CD4-positive, alpha-beta T cell (primary cell): ENCODE measurements around the gene RAPGEF5. TPM values are rescaled to one million over a fixed set of nuclear protein-coding genes. Genes with fewer than 3 reads are reported as not detected.

ENCODE experiments used
- ATAC-seq: fragments of 200-7000 bp; cut with Tn5 transposase; one replicate; pipeline ENCODE4 v1.10.0; 2022; ENCODE audit warnings: mild to moderate bottlenecking; ENCODE audit not compliant: poor library complexity
- CTCF ChIA-PET: fragments of 350-600 bp; sonication (Branson Sonifier 250); formaldehyde crosslinking; loops from one replicate; lab custom pipeline; 2021; ENCODE audit warnings: antibody characterized with exemption, inconsistent platforms; lab: Charles Lee
- POLR2A ChIA-PET: fragments of 350-600 bp; sonication (Branson Sonifier 250); formaldehyde crosslinking; loops from one replicate; lab custom pipeline; 2021; ENCODE audit warnings: antibody characterized with exemption, inconsistent platforms; lab: Charles Lee
- DNase-seq, 14 experiments: peaks; one replicate each; pipeline ENCODE4 v3.0.0-alpha.2; 2013 to 2020; ENCODE audit warnings: mixed read lengths in 2 of 14
- H3K27ac ChIP-seq, 2 donors: one replicate each; pipeline versions ENCODE4 v1.5.1 to v1.7.0; 2013; ENCODE audit warnings: low read length in 2 of 2, low read depth in 1 of 2, mild to moderate bottlenecking in 1 of 2
- H3K27me3 ChIP-seq, 2 experiments: 1 replicate in 1 of 2; 2 replicates in 1 of 2; pipeline versions ENCODE4 v1.6.1 to v1.7.0; 2013; ENCODE audit warnings: low read length in 2 of 2, control low read depth in 1 of 2, mild to moderate bottlenecking in 1 of 2, moderate library complexity in 1 of 2; ENCODE audit not compliant: insufficient read depth in 2 of 2, control insufficient read depth in 1 of 2
- H3K36me3 ChIP-seq: one replicate; pipeline ENCODE4 v1.6.1; 2013; ENCODE audit warnings: low read length, control low read depth; ENCODE audit not compliant: insufficient read depth
- H3K4me1 ChIP-seq: one replicate; pipeline ENCODE4 v1.6.1; 2013; ENCODE audit warnings: low read length, control low read depth; ENCODE audit not compliant: insufficient read depth
- H3K4me3 ChIP-seq: one replicate; pipeline ENCODE4 v1.5.1; 2013; ENCODE audit warnings: mild to moderate bottlenecking, low read length, moderate library complexity
- H3K9me3 ChIP-seq, 2 experiments: 1 replicate in 1 of 2; 2 replicates in 1 of 2; pipeline versions ENCODE4 v1.6.1 to v1.7.0; 2013; ENCODE audit warnings: low read length in 2 of 2, mild to moderate bottlenecking in 2 of 2, control low read depth in 1 of 2, moderate library complexity in 1 of 2; ENCODE audit not compliant: control insufficient read depth in 1 of 2, insufficient read depth in 1 of 2
- H3K27ac Mint-ChIP-seq: one replicate; pipeline ENCODE4 v1.8.0; 2020; ENCODE audit warnings: mixed read lengths
- H3K27me3 Mint-ChIP-seq: one replicate; pipeline ENCODE4 v1.8.0; 2021; ENCODE audit warnings: mixed read lengths
- H3K36me3 Mint-ChIP-seq: one replicate; pipeline ENCODE4 v1.8.0; 2021; ENCODE audit warnings: low read depth, mixed read lengths
- H3K4me1 Mint-ChIP-seq: one replicate; pipeline ENCODE4 v1.8.0; 2021; ENCODE audit warnings: low read depth, mixed read lengths
- H3K4me3 Mint-ChIP-seq: one replicate; pipeline ENCODE4 v1.8.0; 2020; ENCODE audit warnings: mild to moderate bottlenecking, mixed read lengths
- H3K9me3 Mint-ChIP-seq: one replicate; pipeline ENCODE4 v1.8.0; 2020; ENCODE audit warnings: mixed read lengths
- CTCF ChIP-seq: fragments of 200-600 bp; IDR thresholded peaks from one replicate; pipeline ENCODE4 v1.8.0; 2022; ENCODE audit warnings: antibody characterized with exemption, mild to moderate bottlenecking
- intact Hi-C, 2 experiments: fragments of 100-400 bp; cut with DNase I in 1 of 2; cut with micrococcal nuclease in 1 of 2; formaldehyde crosslinking; loops; one replicate each; pipeline versions ENCODE4 v1.15.1 to v1.9.0; 2023 to 2025; cut with DNase I, micrococcal nuclease
- total RNA-seq, 174 experiments: library from RNA in 2 of 174; stranded (reverse) in 2 of 174; gene quantifications; one replicate each; pipeline ENCODE4 v1.2.3 and lab custom pipeline; 2021 to 2026

Gene RAPGEF5
- total RNA-seq, 2 experiments from 2014 or later, result 0.17 TPM; not detected in 1

- Histone ChIP-seq H3K27ac (no peak overlapping the region), H3K36me3 (no peaks in the 10 kb centered on the region), H3K27me3 (no peaks in the 10 kb centered on the region), H3K4me1 (no peaks in the 10 kb centered on the region), H3K4me3 (no peak overlapping the region), H3K9me3 (no peaks in the 10 kb centered on the region)
- Mint-ChIP-seq H3K27ac (no peak overlapping the region), H3K4me3 (no peak overlapping the region), H3K9me3 (no peaks in the 10 kb centered on the region), H3K36me3 (no peaks in the 10 kb centered on the region), H3K4me1 (no peaks in the 10 kb centered on the region), H3K27me3 (peaks cover 5% of the 10 kb centered on the region)
- no peak for TF ChIP-seq CTCF
- no peak for DNase-seq
- CTCF ChIA-PET, result no interaction called here
- intact Hi-C loops, result no loop called here
- ATAC-seq, result no peak
- POLR2A ChIA-PET, result no interaction called here
Observed at GRCh38 chr7:22385326-22385725, 28.4 kb upstream of the RAPGEF5 start.

- POLR2A ChIA-PET, result no interaction called here
Observed at GRCh38 chr7:22380333-22380732, 23.4 kb upstream of the RAPGEF5 start.

GRCh38 chr7:22378199-22378980, 21.4 kb upstream of the RAPGEF5 start:
- ChIA-PET POLR2A (no interaction called here), CTCF (no interaction called here)
- no peaks in the 10 kb centered on the region for H3K36me3 Mint-ChIP-seq
- no peak overlapping the region for H3K4me3 Mint-ChIP-seq
- Histone ChIP-seq H3K9me3 (no peaks in the 10 kb centered on the region), H3K36me3 (no peaks in the 10 kb centered on the region), H3K4me1 (no peaks in the 10 kb centered on the region), H3K4me3 (no peak overlapping the region), H3K27ac (no peak overlapping the region), H3K27me3 (no peaks in the 10 kb centered on the region)
- DNase-seq (no peak), ATAC-seq (no peak)
- H3K27ac Mint-ChIP-seq, result no peak overlapping the region
- H3K4me1 Mint-ChIP-seq, result no peaks in the 10 kb centered on the region
- no peaks in the 10 kb centered on the region for H3K9me3 Mint-ChIP-seq
- no peak for TF ChIP-seq CTCF
- no peaks in the 10 kb centered on the region for H3K27me3 Mint-ChIP-seq
- intact Hi-C loops, result no loop called here

More at GRCh38 chr7:22380333-22380732, 23.4 kb upstream of the RAPGEF5 start:
- no peak for ATAC-seq
- CTCF ChIA-PET, result no interaction called here
- H3K36me3 ChIP-seq, result no peaks in the 10 kb centered on the region
- no peak for TF ChIP-seq CTCF
- Mint-ChIP-seq H3K27ac (no peak overlapping the region), H3K36me3 (no peaks in the 10 kb centered on the region), H3K4me3 (no peak overlapping the region), H3K4me1 (no peaks in the 10 kb centered on the region), H3K27me3 (peaks cover 5% of the 10 kb centered on the region), H3K9me3 (no peaks in the 10 kb centered on the region)
- DNase-seq, result no peak
- H3K4me1 ChIP-seq, result no peaks in the 10 kb centered on the region
- no peak overlapping the region for H3K4me3 ChIP-seq
- no peaks in the 10 kb centered on the region for H3K9me3 ChIP-seq
- H3K27me3 ChIP-seq, result no peaks in the 10 kb centered on the region
- no peak overlapping the region for H3K27ac ChIP-seq
- intact Hi-C loops, result no loop called here
